ENCODE results near the gene IRF6.

Gene IRF6

GRCh38 chr1:209805875-209806760 is at the start of gene IRF6:
Gene IRF6 (minus strand): TSS chr1:209806142. CDS start chr1:209801413, 4,729 bp downstream.
- Histone ChIP-seq H3K36me3 (ENCODE audit: control insufficient read depth, insufficient read depth, low read length) (no peaks in the 10 kb centered on the region), H3K9ac (ENCODE audit: low read length) (peak within 1 kb of the TSS; percentile 99), H3K9me3 (ENCODE audit: control insufficient read depth, low read length) (no peaks in the 10 kb centered on the region), H3K4me1 (ENCODE audit: control insufficient read depth, insufficient read depth, low read length) (peaks cover 50% of the 10 kb centered on the region), H3K27me3 (ENCODE audit: control insufficient read depth, insufficient read depth, low read length) (no peaks in the 10 kb centered on the region), H3K4me3 (ENCODE audit: low read length) (peak within 1 kb of the TSS; percentile 93)

- Histone ChIP-seq H3K4me3 (ENCODE audit: low read length) (no peak overlapping the region), H3K9ac (ENCODE audit: low read length) (no peak overlapping the region), H3K9me3 (ENCODE audit: control insufficient read depth, low read length) (no peaks in the 10 kb centered on the region), H3K27me3 (ENCODE audit: control insufficient read depth, insufficient read depth, low read length) (no peaks in the 10 kb centered on the region), H3K4me1 (ENCODE audit: control insufficient read depth, insufficient read depth, low read length) (no peaks in the 10 kb centered on the region), H3K36me3 (ENCODE audit: control insufficient read depth, insufficient read depth, low read length) (no peaks in the 10 kb centered on the region)
Observed at GRCh38 chr1:209855623-209856022, 49.7 kb upstream of the IRF6 start.

DNA sequence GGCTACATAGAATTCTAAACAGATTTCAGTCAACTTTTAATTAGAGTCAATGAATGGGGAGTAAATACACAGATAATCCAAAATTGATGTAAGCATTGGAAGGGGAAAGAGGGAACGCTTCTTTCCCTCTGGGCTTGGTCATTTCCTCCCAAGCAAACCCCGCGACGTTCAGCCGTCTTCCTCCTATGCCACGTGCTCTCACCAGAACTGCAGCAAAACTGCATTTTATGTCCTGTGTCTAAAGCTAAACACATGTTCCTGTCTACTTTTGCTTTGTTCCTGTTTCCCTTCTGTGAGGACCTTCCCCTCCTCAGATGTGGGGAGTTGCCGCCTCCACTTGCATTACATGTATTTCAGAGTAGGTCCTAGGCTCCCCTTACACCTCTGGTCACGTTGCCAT is 49.1 kb upstream of the IRF6 start:
- no peak overlapping the region for H3K4me3 ChIP-seq (ENCODE audit: low read length)

GRCh38 chr1:209854196-209854595 is 48.3 kb upstream of the IRF6 start:
- H3K27me3 ChIP-seq (ENCODE audit: control insufficient read depth, insufficient read depth, low read length) = no peaks in the 10 kb centered on the region
- no peak overlapping the region for H3K9ac ChIP-seq (ENCODE audit: low read length)
- H3K4me3 ChIP-seq (ENCODE audit: low read length) = no peak overlapping the region
- no peaks in the 10 kb centered on the region for H3K9me3 ChIP-seq (ENCODE audit: control insufficient read depth, low read length)
- no peaks in the 10 kb centered on the region for H3K36me3 ChIP-seq (ENCODE audit: control insufficient read depth, insufficient read depth, low read length)
- no peaks in the 10 kb centered on the region for H3K4me1 ChIP-seq (ENCODE audit: control insufficient read depth, insufficient read depth, low read length)

More for the DNA sequence above, 49.1 kb upstream of the IRF6 start:
- no peak overlapping the region for H3K9ac ChIP-seq (ENCODE audit: low read length)
- H3K36me3 ChIP-seq (ENCODE audit: control insufficient read depth, insufficient read depth, low read length) = no peaks in the 10 kb centered on the region
- no peaks in the 10 kb centered on the region for H3K27me3 ChIP-seq (ENCODE audit: control insufficient read depth, insufficient read depth, low read length)
- H3K9me3 ChIP-seq (ENCODE audit: control insufficient read depth, low read length) = no peaks in the 10 kb centered on the region
- H3K4me1 ChIP-seq (ENCODE audit: control insufficient read depth, insufficient read depth, low read length) = no peaks in the 10 kb centered on the region

GRCh38 chr1:209853676-209854075 is 47.7 kb upstream of the IRF6 start:
- Histone ChIP-seq H3K9ac (ENCODE audit: low read length) (no peak overlapping the region), H3K9me3 (ENCODE audit: control insufficient read depth, low read length) (no peaks in the 10 kb centered on the region), H3K4me1 (ENCODE audit: control insufficient read depth, insufficient read depth, low read length) (no peaks in the 10 kb centered on the region), H3K27me3 (ENCODE audit: control insufficient read depth, insufficient read depth, low read length) (no peaks in the 10 kb centered on the region), H3K4me3 (ENCODE audit: low read length) (no peak overlapping the region), H3K36me3 (ENCODE audit: control insufficient read depth, insufficient read depth, low read length) (no peaks in the 10 kb centered on the region)

DNA sequence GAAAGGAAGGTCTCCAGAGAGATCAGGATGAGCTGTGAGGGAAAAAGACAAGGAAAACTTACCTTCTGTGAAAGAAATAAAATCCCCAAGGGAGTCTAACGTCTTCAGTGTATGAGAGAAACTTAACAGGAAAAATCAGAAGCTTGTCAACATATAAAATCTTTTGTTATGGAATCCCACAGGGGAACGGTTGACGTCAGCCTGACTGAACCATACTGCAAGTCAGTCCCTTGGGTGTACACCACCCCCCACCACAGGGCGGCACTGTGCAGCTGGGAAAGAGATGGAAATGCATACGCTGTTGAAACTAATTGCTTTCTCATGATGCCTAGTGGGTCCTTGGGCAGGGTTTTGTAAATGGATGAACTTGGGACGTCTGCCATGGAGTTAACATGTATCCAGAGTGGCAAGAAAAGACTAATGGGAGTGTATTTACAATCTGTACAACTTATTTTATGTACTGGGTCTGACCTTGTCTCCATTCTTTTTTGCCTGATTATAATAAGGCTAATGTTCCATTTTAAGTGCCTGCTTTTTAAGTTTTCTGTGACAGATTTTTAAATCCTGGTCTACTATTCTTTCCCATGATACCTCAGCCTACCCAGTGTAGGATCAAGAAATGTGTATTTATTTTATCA is 44.5 kb upstream of the IRF6 start:
- H3K9ac ChIP-seq (ENCODE audit: low read length) = no peak overlapping the region
- H3K27me3 ChIP-seq (ENCODE audit: control insufficient read depth, insufficient read depth, low read length) = no peaks in the 10 kb centered on the region
- H3K4me1 ChIP-seq (ENCODE audit: control insufficient read depth, insufficient read depth, low read length) = no peaks in the 10 kb centered on the region
- no peaks in the 10 kb centered on the region for H3K9me3 ChIP-seq (ENCODE audit: control insufficient read depth, low read length)
- H3K4me3 ChIP-seq (ENCODE audit: low read length) = no peak overlapping the region
- no peaks in the 10 kb centered on the region for H3K36me3 ChIP-seq (ENCODE audit: control insufficient read depth, insufficient read depth, low read length)

DNA sequence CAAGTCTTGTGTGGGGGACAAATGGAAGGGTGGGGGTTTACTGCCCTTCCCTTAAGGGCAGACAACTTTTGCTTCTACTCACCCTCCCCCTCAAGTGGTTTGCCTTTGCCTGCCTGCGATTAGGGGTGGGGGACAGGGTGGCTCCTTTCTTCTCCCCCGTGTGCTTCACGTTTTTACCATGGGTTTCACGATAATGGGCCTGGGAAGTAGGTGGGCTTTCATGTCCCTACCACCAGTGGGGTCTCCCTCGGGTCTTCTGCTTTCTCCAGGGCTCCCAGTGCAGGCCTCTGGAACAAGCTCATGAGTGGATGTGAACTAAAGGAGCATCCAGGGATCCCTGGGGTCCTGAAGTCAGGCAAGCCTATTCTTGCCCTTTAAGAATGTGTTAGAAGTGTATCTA is 43.4 kb upstream of the IRF6 start:
- no peaks in the 10 kb centered on the region for H3K36me3 ChIP-seq (ENCODE audit: control insufficient read depth, insufficient read depth, low read length)

DNA sequence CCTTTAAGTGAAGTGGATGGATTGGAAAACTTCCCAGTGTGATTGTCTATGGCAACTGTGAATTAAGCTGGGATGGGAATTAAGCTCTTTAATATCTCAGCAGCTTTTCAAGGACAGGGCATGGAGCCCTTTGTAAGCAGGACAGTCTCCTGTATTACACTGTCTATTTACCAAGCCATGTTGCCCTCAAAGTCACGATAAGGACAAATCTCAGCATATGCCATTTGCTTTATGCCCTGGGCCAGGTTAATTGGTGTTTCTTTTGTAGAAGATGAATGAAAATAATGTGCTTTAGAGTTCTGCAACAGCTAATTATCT is 39.4 kb upstream of the IRF6 start:
- Histone ChIP-seq H3K27me3 (ENCODE audit: control insufficient read depth, insufficient read depth, low read length) (no peaks in the 10 kb centered on the region), H3K4me3 (ENCODE audit: low read length) (no peak overlapping the region), H3K36me3 (ENCODE audit: control insufficient read depth, insufficient read depth, low read length) (peaks cover 3% of the 10 kb centered on the region), H3K9me3 (ENCODE audit: control insufficient read depth, low read length) (no peaks in the 10 kb centered on the region), H3K4me1 (ENCODE audit: control insufficient read depth, insufficient read depth, low read length) (no peaks in the 10 kb centered on the region), H3K9ac (ENCODE audit: low read length) (no peak overlapping the region)

More for the DNA sequence above, 43.4 kb upstream of the IRF6 start:
- Histone ChIP-seq H3K9ac (ENCODE audit: low read length) (no peak overlapping the region), H3K4me3 (ENCODE audit: low read length) (no peak overlapping the region), H3K27me3 (ENCODE audit: control insufficient read depth, insufficient read depth, low read length) (no peaks in the 10 kb centered on the region), H3K9me3 (ENCODE audit: control insufficient read depth, low read length) (no peaks in the 10 kb centered on the region), H3K4me1 (ENCODE audit: control insufficient read depth, insufficient read depth, low read length) (no peaks in the 10 kb centered on the region)

DNA sequence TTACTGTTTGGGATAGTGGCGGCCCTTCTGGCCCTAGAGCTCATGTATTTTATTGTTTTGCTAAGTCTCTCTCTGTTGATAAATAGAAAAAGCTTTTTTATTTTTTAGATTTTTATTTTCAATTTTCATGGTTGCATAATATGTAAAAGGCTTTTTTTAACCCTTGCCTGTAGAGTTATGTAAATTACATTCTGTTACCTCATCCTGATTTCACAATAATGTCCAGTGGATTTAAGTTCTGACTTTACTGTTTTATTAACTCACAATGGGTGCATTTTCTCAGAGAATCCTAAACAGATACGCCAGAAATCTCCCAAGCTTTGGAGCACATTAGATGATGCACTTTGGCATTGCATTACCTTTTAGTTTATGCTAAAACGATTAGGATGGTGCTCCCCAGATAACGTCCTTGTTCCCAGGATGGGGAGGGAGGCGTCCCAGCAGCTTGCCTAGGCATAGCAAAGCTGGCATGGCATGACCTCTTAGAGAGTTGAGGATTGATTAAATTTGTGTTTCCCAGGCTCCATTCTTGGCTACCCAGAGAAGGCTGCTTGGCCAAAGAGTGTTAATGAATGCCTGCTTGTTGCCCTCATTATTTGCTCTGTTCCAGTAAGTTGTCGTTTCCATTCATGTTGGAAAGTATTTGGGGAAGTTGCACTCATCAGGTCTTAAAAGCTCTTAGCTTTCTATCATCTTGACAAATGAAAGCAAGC is 38.9 kb upstream of the IRF6 start:
- H3K9ac ChIP-seq (ENCODE audit: low read length) = no peak overlapping the region
- peaks cover 3% of the 10 kb centered on the region for H3K36me3 ChIP-seq (ENCODE audit: control insufficient read depth, insufficient read depth, low read length)
- H3K4me3 ChIP-seq (ENCODE audit: low read length) = no peak overlapping the region
- H3K4me1 ChIP-seq (ENCODE audit: control insufficient read depth, insufficient read depth, low read length) = no peaks in the 10 kb centered on the region
- H3K9me3 ChIP-seq (ENCODE audit: control insufficient read depth, low read length) = no peaks in the 10 kb centered on the region
- H3K27me3 ChIP-seq (ENCODE audit: control insufficient read depth, insufficient read depth, low read length) = no peaks in the 10 kb centered on the region

GRCh38 chr1:209840611-209841010 is 34.7 kb upstream of the IRF6 start:
- Histone ChIP-seq H3K4me1 (ENCODE audit: control insufficient read depth, insufficient read depth, low read length) (no peaks in the 10 kb centered on the region), H3K9me3 (ENCODE audit: control insufficient read depth, low read length) (no peaks in the 10 kb centered on the region), H3K36me3 (ENCODE audit: control insufficient read depth, insufficient read depth, low read length) (peaks cover 15% of the 10 kb centered on the region), H3K4me3 (ENCODE audit: low read length) (no peak overlapping the region), H3K27me3 (ENCODE audit: control insufficient read depth, insufficient read depth, low read length) (no peaks in the 10 kb centered on the region), H3K9ac (ENCODE audit: low read length) (no peak overlapping the region)

GRCh38 chr1:209839875-209840546 is 34.1 kb upstream of the IRF6 start:
- no peak overlapping the region for H3K4me3 ChIP-seq (ENCODE audit: low read length)
- H3K9me3 ChIP-seq (ENCODE audit: control insufficient read depth, low read length) = no peaks in the 10 kb centered on the region
- peaks cover 15% of the 10 kb centered on the region for H3K36me3 ChIP-seq (ENCODE audit: control insufficient read depth, insufficient read depth, low read length)
- no peak overlapping the region for H3K9ac ChIP-seq (ENCODE audit: low read length)
- no peaks in the 10 kb centered on the region for H3K27me3 ChIP-seq (ENCODE audit: control insufficient read depth, insufficient read depth, low read length)
- H3K4me1 ChIP-seq (ENCODE audit: control insufficient read depth, insufficient read depth, low read length) = no peaks in the 10 kb centered on the region

DNA sequence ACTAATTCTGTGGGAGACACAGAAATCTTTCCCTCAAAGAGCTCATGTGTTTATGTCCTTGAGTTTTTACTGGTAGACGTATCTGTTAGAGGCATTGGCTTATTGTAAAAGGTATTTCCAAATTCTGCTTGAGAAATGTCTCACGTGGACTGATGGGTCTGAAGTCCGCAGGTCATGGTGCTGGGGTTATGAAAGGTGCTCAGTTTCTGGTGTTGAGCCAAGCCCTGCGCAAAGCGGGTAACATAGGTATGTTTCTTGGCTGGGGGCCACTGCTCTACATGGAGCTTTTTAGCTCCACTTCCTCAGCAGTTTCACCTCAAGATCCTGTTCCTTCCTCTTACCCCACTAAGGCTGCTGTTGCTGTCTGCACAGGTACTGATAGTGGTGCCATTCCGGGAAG is 32.6 kb upstream of the IRF6 start:
- H3K27me3 ChIP-seq (ENCODE audit: control insufficient read depth, insufficient read depth, low read length) = no peaks in the 10 kb centered on the region
- no peak overlapping the region for H3K9ac ChIP-seq (ENCODE audit: low read length)
- no peaks in the 10 kb centered on the region for H3K4me1 ChIP-seq (ENCODE audit: control insufficient read depth, insufficient read depth, low read length)
- no peaks in the 10 kb centered on the region for H3K9me3 ChIP-seq (ENCODE audit: control insufficient read depth, low read length)
- peaks cover 16% of the 10 kb centered on the region for H3K36me3 ChIP-seq (ENCODE audit: control insufficient read depth, insufficient read depth, low read length)
- no peak overlapping the region for H3K4me3 ChIP-seq (ENCODE audit: low read length)
